Ramos (cell line): ENCODE measurements around the gene ZSCAN31.
"Not testable (repeated sequence)": the region's sequence is repeated elsewhere in the genome, so short reads cannot be mapped to it uniquely, and the experiment has no call there.

Experiments
- in situ Hi-C: fragments of 300-500 bp; cut with MboI; formaldehyde crosslinking; loops from one replicate; pipeline ENCODE4 v1.14.3; 2022; ENCODE audit warnings: low sequenced_read_pairs; ENCODE audit not compliant: unreplicated experiment

The ZSCAN31 gene

GRCh38 chr6:28335564-28336283, at the start of gene ZSCAN31:
ZSCAN31 (minus strand) TSS chr6:28336148; CDS start chr6:28329683, 6,465 bp downstream.
- in situ Hi-C loops, result no loop called here

GRCh38 chr6:28384143-28384533, 48.2 kb upstream of the ZSCAN31 start:
- in situ Hi-C loops, result no loop called here

- in situ Hi-C loops, result no loop called here
Observed at GRCh38 chr6:28383235-28384142, 47.5 kb upstream of the ZSCAN31 start.

GRCh38 chr6:28380381-28380780, 44.4 kb upstream of the ZSCAN31 start:
- in situ Hi-C loops, result no loop called here

- in situ Hi-C loops, result no loop called here
Observed at GRCh38 chr6:28378644-28379043, 42.7 kb upstream of the ZSCAN31 start.

- in situ Hi-C loops, result no loop called here
Observed at GRCh38 chr6:28377879-28378278, 41.9 kb upstream of the ZSCAN31 start.

GRCh38 chr6:28373925-28374324, 38.0 kb upstream of the ZSCAN31 start:
- in situ Hi-C loops, result no loop called here

GRCh38 chr6:28371706-28372451, 35.9 kb upstream of the ZSCAN31 start:
- in situ Hi-C loops, result no loop called here

GRCh38 chr6:28371280-28371679, 35.3 kb upstream of the ZSCAN31 start:
- in situ Hi-C loops, result no loop called here

- in situ Hi-C loops, result no loop called here
Observed at GRCh38 chr6:28370440-28370839, 34.5 kb upstream of the ZSCAN31 start.

- in situ Hi-C loops, result no loop called here
Observed at GRCh38 chr6:28369463-28369862, 33.5 kb upstream of the ZSCAN31 start.

GRCh38 chr6:28368522-28368921, 32.6 kb upstream of the ZSCAN31 start:
- in situ Hi-C loops, result no loop called here

GRCh38 chr6:28365590-28365989, 29.6 kb upstream of the ZSCAN31 start:
- in situ Hi-C loops, result not testable (repeated sequence)

GRCh38 chr6:28360961-28361360, 25.0 kb upstream of the ZSCAN31 start:
- in situ Hi-C loops, result no loop called here

- in situ Hi-C loops, result loop anchor here (5.0 kb wide), 1 partner anchor 38 kb away; the partner anchor contains the start of gene ZSCAN12
Observed at GRCh38 chr6:28359562-28359961, 23.6 kb upstream of the ZSCAN31 start.

- in situ Hi-C loops, result loop anchor here (5.0 kb wide), 1 partner anchor 40 kb away; the partner anchor contains the start of gene ZSCAN12
Observed at GRCh38 chr6:28357036-28357435, 21.1 kb upstream of the ZSCAN31 start.

GRCh38 chr6:28356666-28357020, 20.7 kb upstream of the ZSCAN31 start:
- in situ Hi-C loops, result loop anchor here (5.0 kb wide), 1 partner anchor 41 kb away; the partner anchor contains the start of gene ZSCAN12

GRCh38 chr6:28355743-28356665, 20.1 kb upstream of the ZSCAN31 start:
- in situ Hi-C loops, result loop anchor here (5.0 kb wide), 1 partner anchor 41 kb away; the partner anchor contains the start of gene ZSCAN12
